GM12891 (cell line): ENCODE results near the gene DIP2A. TPM values are rescaled to one million over a fixed set of nuclear protein-coding genes. Genes with fewer than 3 reads are reported as not detected.

Experiments used
- DNase-seq: peaks from one replicate; pipeline ENCODE4 v3.0.0; 2011; ENCODE audit warnings: low spot score; ENCODE audit not compliant: insufficient read length
- FAIRE-seq: peaks from 2 replicates; lab custom pipeline; 2011; peaks lifted over from hg19 to GRCh38; lab: Jason Lieb, UNC
- PAX5 ChIP-seq: IDR thresholded peaks from 2 replicates; pipeline ENCODE4 v1.6.1; 2011; ENCODE audit warnings: low read length, moderate library complexity, mild to moderate bottlenecking; ENCODE audit not compliant: insufficient read depth, severe bottlenecking
- POLR2A ChIP-seq: IDR thresholded peaks from 2 replicates; pipeline ENCODE4 v1.6.1; 2011; ENCODE audit warnings: low read depth, low read length, control low read depth
- POLR2AphosphoS5 ChIP-seq: IDR thresholded peaks from 2 replicates; pipeline ENCODE4 v1.6.1; 2011; ENCODE audit warnings: low read depth, low read length, control low read depth
- POU2F2 ChIP-seq: IDR thresholded peaks from 2 replicates; pipeline ENCODE4 v1.6.1; 2011; ENCODE audit warnings: low read depth, mild to moderate bottlenecking, control low read depth, low read length, moderate library complexity
- SPI1 ChIP-seq: IDR thresholded peaks from 2 replicates; pipeline ENCODE4 v1.6.1; 2011; ENCODE audit warnings: low read depth, low read length, control low read depth
- TAF1 ChIP-seq: IDR thresholded peaks from 2 replicates; pipeline ENCODE4 v1.6.1; 2011; ENCODE audit warnings: low read depth, low read length, control low read depth
- polyA plus RNA-seq: library from polyadenylated mRNA; unstranded; fragments of >200 nt; gene quantifications from one replicate; pipeline ENCODE4 v1.2.1, GENCODE V29; 2012; ENCODE audit warnings: low read depth, missing spikeins, inconsistent platforms; ENCODE audit not compliant: missing spikeins

Gene DIP2A, protein sequence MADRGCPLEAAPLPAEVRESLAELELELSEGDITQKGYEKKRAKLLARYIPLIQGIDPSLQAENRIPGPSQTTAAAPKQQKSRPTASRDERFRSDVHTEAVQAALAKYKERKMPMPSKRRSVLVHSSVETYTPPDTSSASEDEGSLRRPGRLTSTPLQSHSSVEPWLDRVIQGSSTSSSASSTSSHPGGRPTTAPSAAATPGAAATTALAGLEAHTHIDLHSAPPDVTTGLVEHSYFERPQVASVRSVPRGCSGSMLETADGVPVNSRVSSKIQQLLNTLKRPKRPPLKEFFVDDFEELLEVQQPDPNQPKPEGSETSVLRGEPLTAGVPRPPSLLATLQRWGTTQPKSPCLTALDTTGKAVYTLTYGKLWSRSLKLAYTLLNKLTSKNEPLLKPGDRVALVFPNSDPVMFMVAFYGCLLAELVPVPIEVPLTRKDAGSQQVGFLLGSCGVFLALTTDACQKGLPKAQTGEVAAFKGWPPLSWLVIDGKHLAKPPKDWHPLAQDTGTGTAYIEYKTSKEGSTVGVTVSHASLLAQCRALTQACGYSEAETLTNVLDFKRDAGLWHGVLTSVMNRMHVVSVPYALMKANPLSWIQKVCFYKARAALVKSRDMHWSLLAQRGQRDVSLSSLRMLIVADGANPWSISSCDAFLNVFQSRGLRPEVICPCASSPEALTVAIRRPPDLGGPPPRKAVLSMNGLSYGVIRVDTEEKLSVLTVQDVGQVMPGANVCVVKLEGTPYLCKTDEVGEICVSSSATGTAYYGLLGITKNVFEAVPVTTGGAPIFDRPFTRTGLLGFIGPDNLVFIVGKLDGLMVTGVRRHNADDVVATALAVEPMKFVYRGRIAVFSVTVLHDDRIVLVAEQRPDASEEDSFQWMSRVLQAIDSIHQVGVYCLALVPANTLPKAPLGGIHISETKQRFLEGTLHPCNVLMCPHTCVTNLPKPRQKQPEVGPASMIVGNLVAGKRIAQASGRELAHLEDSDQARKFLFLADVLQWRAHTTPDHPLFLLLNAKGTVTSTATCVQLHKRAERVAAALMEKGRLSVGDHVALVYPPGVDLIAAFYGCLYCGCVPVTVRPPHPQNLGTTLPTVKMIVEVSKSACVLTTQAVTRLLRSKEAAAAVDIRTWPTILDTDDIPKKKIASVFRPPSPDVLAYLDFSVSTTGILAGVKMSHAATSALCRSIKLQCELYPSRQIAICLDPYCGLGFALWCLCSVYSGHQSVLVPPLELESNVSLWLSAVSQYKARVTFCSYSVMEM (N-terminal part only)
- polyA plus RNA-seq = 9.3 TPM

DNA sequence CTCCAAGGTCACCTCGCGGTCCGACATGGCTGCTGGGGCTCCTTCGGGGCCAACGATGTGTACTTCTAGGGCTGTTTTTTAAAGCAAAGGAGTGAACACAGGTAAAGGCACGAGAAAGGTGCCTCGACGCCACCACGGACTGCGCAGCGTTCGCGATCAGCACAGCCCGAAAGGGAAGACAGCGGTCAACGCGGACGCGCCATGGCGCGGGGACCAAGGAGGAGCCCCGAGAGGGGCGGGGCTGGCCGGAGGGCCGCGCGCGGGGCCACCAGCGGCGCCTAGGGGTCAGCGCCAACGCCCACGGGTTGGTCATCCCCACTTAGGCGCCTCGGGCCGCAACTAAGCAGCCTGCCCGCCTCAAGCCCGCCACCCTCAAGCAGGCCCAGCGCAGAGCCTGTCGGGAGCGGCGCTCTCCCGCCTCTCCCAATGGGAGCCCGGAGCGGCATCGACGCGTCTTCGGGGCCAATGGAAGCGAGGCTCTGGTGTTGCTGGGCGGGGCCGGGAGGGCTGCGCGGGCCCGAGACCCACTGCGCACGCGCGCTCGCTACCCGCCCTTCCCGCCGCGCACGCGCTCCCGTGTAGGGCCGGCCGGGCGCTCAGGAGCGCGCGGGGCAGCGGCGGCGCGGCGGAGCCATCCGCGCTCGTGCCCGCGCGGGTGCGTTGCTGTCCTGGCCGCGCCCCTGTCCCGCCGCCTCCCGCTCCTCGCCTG is at the start of gene DIP2A:
Gene DIP2A (plus strand): TSS at position 577 of the 709 bp plus-strand sequence. CDS start 241 bp downstream, outside the sequence.
- FAIRE-seq = peak; percentile 97
- peak; percentile 99 for DNase-seq
- TF ChIP-seq SPI1 (no peak), PAX5 (no peak), POU2F2 (peak; percentile 21; the same call in 1 of the 2 replicates), TAF1 (no peak), POLR2A (peak; percentile 66; the same call in 1 of the 2 replicates), POLR2AphosphoS5 (peak; percentile 71)

DNA sequence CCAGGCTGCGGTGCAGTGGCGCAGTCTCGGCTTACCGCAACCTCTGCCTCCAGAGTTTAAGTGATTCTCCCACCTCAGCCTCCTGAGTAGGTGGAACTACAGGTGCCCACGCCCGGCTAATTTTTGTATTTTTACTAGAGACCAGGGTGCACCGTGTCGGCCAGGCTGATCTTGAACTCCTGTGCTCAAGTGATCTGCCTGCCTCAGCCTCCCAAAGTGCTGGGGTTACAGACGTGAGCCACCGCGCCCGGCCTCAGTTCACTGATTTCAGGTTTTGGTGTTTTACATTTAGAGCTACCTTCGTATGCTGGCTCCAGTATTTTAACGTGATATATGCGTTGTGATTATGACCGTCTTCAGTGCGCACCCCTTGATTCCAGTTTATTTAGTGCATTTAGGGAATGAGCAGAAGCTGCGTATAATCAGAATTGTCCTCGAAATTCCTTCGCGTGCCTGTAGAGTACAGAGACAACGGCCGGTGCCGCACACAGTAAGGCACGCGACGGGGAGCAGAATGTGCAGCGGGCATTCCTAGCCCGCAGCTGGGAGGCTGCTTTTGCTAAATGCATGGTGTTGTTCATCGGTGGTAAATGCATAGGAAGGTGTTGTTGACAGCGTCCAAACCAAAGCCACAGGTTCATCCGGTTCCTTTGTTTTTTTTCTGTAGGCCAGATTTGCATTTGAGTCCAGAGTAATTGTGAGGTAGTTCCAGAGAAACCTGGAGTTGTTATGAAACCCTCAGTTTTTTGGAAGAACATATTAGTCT is 48.9 kb upstream of the DIP2A start:
- no peak for FAIRE-seq
- TF ChIP-seq SPI1 = no peak
- TF ChIP-seq PAX5 = no peak
- TF ChIP-seq POLR2AphosphoS5 = no peak
- TF ChIP-seq TAF1 = no peak
- TF ChIP-seq POU2F2 = no peak
- TF ChIP-seq POLR2A = no peak
- no peak for DNase-seq

DNA sequence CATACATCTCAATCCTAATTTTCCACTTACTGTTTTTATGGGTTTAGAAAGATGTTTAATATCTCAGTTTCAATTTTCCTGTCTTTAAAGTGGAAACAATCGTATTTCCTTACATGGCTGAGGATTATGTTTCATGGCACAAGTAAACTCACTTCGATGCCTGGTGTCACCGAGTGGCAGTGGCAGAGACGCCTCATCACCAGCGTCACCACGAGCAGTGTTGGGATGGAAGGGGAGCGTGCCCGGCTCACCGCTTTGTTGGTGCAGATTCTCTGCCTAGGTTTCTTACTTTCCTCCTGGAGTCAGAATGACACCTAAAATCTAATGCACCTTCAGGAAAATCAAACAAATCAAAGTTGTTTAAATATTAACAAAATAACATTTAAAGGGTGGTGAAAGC is 48.2 kb upstream of the DIP2A start:
- FAIRE-seq = no peak

DNA sequence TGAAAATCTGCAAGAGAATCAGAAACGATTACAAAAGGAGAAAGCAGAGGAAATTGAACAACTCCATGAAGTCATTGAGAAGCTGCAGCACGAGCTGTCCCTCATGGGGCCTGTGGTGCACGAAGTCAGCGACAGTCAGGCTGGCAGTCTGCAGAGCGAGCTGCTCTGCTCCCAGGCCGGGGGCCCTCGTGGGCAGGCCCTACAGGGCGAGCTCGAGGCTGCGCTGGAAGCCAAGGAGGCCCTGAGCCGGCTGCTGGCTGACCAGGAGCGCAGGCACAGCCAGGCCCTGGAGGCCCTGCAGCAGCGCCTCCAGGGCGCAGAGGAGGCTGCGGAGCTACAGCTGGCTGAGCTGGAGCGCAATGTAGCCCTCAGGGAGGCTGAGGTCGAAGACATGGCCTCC is 47.5 kb upstream of the DIP2A start:
- no peak for TF ChIP-seq POLR2A
- TF ChIP-seq SPI1 = no peak
- no peak for TF ChIP-seq POLR2AphosphoS5
- no peak for TF ChIP-seq TAF1
- no peak for TF ChIP-seq PAX5
- TF ChIP-seq POU2F2 = no peak
- FAIRE-seq (no peak), DNase-seq (no peak)

More for the DNA sequence above, 48.2 kb upstream of the DIP2A start:
- no peak for DNase-seq
- TF ChIP-seq POLR2AphosphoS5 (no peak), SPI1 (no peak), TAF1 (no peak), POU2F2 (no peak), POLR2A (no peak), PAX5 (no peak)

DNA sequence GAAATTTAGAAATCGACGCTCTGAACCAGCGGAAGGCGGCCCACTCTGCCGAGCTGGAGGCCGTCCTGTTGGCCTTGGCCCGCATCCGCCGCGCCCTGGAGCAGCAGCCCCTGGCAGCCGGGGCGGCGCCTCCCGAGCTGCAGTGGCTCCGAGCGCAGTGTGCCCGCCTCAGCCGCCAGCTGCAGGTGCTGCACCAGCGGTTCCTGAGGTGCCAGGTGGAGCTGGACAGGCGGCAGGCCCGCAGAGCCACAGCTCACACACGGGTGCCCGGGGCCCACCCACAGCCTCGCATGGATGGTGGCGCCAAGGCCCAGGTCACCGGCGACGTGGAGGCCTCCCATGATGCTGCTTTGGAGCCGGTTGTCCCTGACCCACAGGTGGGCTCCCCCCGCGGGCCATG is 47.0 kb upstream of the DIP2A start:
- DNase-seq (no peak), FAIRE-seq (no peak)
- TF ChIP-seq PAX5 = no peak
- TF ChIP-seq POLR2AphosphoS5 = no peak
- no peak for TF ChIP-seq POLR2A
- TF ChIP-seq TAF1 = no peak
- TF ChIP-seq POU2F2 = no peak
- TF ChIP-seq SPI1 = no peak

DNA sequence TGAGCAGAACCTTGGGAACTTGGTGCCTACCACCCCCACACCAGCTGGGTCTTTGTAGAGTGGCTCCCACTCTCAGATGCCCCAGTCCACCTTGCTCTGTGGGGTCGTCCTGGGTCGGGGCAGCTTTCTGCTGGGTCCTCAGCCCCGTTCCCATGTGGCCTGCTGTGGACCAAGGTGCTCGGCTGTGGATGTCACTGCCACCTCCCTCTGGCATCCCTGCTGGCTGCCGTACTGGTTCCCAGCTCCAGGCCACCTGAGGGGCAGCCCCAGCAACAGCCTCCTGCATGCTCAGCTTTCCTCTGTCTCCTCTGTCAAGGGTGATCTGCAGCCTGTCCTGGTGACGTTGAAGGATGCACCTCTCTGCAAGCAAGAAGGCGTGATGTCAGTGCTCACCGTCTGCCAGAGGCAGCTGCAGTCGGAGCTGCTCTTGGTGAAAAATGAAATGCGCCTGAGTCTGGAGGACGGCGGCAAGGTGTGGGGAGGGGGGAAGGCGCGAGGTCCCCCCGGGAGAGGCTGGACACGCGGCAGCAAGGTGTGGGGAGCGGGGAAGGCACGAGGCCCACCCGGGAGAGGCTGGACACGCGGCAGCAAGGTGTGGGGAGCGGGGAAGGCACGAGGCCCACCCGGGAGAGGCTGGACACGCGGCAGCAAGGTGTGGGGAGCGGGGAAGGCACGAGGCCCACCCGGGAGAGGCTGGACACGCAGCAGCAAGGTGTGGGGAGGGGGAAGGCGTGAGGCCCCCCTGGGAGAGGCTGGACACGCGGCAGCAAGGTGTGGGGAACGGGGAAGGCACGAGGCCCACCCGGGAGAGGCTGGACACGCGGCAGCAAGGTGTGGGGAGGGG is 45.9 kb upstream of the DIP2A start:
- TF ChIP-seq POLR2AphosphoS5 = no peak
- no peak for TF ChIP-seq PAX5
- TF ChIP-seq POLR2A = no peak
- TF ChIP-seq POU2F2 = no peak
- no peak for TF ChIP-seq SPI1
- no peak for TF ChIP-seq TAF1
- FAIRE-seq (no peak), DNase-seq (no peak)

DNA sequence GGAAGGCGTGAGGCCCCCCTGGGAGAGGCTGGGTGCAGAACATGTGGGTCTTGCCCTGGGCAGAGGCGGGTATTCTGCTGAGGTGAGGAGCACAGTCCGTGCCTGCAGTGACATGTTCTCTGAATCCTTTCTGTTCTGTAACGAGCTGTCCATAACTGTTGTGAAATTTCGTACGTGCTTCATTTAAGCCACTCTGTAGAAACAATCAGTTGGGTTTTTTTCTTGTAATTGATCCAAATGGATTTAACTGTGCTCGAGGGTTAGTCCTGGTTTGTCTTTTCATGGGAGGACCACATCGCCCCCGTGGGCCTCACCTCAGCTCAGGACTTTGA is 45.4 kb upstream of the DIP2A start:
- no peak for DNase-seq
- FAIRE-seq = no peak
- TF ChIP-seq SPI1 (no peak), PAX5 (no peak), POLR2AphosphoS5 (no peak)

DNA sequence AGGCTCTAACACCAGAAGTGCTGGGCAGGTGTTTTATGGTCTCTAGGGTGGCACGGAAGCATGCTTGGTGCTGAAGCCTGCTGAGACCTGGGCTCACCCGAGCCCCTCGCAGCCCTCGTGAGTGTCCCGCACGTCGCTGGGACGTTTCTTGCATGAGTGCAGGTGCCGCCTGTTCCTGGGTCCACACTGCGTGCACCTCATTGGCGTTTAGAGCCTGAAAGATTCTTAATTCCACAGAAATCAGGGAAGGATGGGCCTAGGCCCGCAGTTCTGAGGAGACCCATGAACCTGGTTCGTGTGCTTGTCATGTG is 43.8 kb upstream of the DIP2A start:
- no peak for DNase-seq
- no peak for TF ChIP-seq POLR2A
- no peak for TF ChIP-seq TAF1
- no peak for TF ChIP-seq POU2F2
- no peak for TF ChIP-seq POLR2AphosphoS5
- no peak for TF ChIP-seq PAX5
- no peak for TF ChIP-seq SPI1
- no peak for FAIRE-seq
